Cardiac fibroblast (primary cell): ENCODE results near the gene FHAD1.

ENCODE experiments used
- DNase-seq, 2 donors: peaks; one replicate each; pipeline versions ENCODE4 v3.0.0 to v3.0.0-alpha.2; 2010; ENCODE audit warnings: low read depth in 2 of 2
- H3K4me3 ChIP-seq, 2 donors: replicated peaks in 1 of 2; 1 replicate in 1 of 2; 2 replicates in 1 of 2; pipeline ENCODE4 v1.5.1; 2011; ENCODE audit warnings: low read depth in 2 of 2, low read length in 2 of 2, mild to moderate bottlenecking in 2 of 2, moderate library complexity in 1 of 2
- TF ChIP-seq, protein P1 (sequence below): IDR thresholded peaks from one replicate; pipeline ENCODE4 v1.5.1; 2011; ENCODE audit warnings: low read depth, mild to moderate bottlenecking, low read length, inconsistent platforms

FHAD1 gene

GRCh38 chr1:15348648-15349047 is 101.6 kb downstream of the FHAD1 start:
- no peak for DNase-seq
- TF ChIP-seq, protein P1, sequence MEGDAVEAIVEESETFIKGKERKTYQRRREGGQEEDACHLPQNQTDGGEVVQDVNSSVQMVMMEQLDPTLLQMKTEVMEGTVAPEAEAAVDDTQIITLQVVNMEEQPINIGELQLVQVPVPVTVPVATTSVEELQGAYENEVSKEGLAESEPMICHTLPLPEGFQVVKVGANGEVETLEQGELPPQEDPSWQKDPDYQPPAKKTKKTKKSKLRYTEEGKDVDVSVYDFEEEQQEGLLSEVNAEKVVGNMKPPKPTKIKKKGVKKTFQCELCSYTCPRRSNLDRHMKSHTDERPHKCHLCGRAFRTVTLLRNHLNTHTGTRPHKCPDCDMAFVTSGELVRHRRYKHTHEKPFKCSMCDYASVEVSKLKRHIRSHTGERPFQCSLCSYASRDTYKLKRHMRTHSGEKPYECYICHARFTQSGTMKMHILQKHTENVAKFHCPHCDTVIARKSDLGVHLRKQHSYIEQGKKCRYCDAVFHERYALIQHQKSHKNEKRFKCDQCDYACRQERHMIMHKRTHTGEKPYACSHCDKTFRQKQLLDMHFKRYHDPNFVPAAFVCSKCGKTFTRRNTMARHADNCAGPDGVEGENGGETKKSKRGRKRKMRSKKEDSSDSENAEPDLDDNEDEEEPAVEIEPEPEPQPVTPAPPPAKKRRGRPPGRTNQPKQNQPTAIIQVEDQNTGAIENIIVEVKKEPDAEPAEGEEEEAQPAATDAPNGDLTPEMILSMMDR = no peak
- H3K4me3 ChIP-seq = no peak overlapping the region

DNA sequence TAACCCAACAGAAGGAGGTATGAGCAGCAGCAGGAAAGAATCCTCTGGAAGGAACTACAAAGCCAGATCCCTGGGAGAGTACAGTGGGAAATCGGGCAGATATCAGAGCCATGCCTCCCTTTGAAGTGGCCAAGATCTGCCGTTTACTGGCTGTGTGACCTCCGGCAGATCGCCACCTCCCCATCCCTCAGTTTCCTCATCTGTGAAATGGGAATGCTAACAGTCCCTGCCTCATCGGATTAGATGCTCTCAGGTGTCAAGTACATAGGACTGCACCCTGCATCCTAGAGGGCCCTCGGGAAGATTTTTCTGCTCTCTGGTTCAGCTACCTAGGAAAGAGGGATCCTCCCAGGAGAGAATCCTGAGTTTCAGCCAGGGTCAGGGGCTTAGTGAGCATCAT is 102.1 kb downstream of the FHAD1 start:
- DNase-seq = no peak
- TF ChIP-seq, protein P1 = no peak
- no peak overlapping the region for H3K4me3 ChIP-seq

DNA sequence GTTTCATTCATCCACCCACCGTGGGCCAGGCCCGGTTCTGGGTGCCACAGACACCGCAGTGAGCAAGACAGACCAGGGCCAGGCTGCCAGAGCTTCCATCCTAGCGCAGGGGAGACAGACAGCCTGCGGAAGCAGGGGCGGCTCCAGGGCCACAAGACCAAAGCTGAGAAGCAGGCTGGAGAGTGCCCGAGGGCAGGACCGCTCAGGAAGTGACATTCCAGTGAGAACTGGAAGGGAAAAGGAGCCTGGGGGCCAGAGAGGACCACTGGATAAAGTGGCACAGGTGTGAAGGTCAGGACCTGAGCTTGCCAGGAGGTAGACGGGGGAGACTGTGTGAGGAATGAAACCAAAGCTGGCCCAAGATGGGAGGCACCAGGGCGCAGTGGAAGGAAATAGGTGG is 103.1 kb downstream of the FHAD1 start:
- TF ChIP-seq, protein P1 = no peak
- no peak for DNase-seq
- H3K4me3 ChIP-seq = no peak overlapping the region

GRCh38 chr1:15350551-15351200 is 103.7 kb downstream of the FHAD1 start:
- no peak for DNase-seq
- TF ChIP-seq, protein P1 = no peak

GRCh38 chr1:15351310-15351709 is 104.3 kb downstream of the FHAD1 start:
- no peak overlapping the region for H3K4me3 ChIP-seq
- peak; percentile 30 to 32 for DNase-seq
- TF ChIP-seq, protein P1 = no peak

More at GRCh38 chr1:15350551-15351200, 103.7 kb downstream of the FHAD1 start:
- no peak overlapping the region for H3K4me3 ChIP-seq

DNA sequence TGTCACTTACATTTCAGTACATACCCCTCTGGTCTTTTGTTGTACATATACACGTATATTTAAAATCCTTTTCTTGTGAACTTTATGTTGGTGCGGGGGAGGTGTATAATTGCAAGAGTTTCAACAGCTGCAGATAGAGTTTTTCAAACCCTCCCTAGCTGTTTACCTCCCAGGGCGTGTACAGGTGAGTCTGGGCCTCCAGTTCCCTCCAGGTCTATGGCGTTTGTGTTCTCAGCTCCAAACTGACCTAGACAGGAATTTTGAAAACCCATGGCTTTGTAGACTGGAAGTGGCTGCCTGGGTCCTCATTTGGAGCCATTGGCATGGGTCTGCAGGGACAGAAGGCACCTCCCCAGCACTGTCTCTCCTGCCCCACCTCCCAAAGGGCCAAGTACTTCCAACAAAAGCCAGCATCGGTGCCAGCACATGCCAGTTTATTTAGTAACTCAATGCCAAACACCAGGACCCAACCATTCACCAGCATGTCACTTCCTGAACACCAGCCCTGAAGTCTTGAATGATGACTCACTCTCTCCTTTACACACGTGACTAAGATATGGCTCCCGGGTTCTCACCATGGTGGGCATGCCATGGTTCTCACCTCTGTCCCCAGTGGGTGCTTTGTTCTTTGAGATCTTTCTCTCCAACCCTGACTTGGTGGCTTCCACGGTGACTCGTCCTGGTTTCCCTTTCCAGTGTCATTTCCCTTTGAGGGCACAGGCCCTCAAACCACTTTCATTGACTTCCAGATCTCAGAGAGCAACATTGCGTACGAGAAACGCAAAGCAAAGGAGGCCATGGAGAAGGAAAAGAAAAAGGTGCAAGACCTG is 105.3 kb downstream of the FHAD1 start:
- TF ChIP-seq, protein P1 = no peak
- H3K4me3 ChIP-seq = no peak overlapping the region
- peak; percentile 68 to 88 for DNase-seq
